ENCODE results near the gene ANO5. TPM values are rescaled to one million over a fixed set of nuclear protein-coding genes. Genes with fewer than 3 reads are reported as not detected.

Gene ANO5
- total RNA-seq, 1 experiment from 2014 or later = 3.7 TPM

- ChIA-PET POLR2A (ENCODE audit: low non-redundant PET) (no interaction called here), CTCF (no interaction called here)
- TF ChIP-seq EZH2 (IDR thresholded peaks at IDR 0.05; ENCODE audit: borderline replicate concordance, low read depth, low read length, poor library complexity, severe bottlenecking) (no peak), CTCF (conservative IDR thresholded peaks at IDR 0.05; ENCODE audit: low read depth, low read length) (no peak)
- Histone ChIP-seq H3K36me3 (ENCODE audit: insufficient read depth, low read length, poor library complexity, severe bottlenecking) (no peaks in the 10 kb centered on the region), H3K27ac (ENCODE audit: low read depth, low read length, poor library complexity, severe bottlenecking) (no peak overlapping the region), H3K27me3 (replicated peaks; ENCODE audit: insufficient read depth, low read depth, low read length, poor library complexity) (no peaks in the 10 kb centered on the region), H3K4me1 (ENCODE audit: insufficient read depth, low read length, poor library complexity, severe bottlenecking) (no peaks in the 10 kb centered on the region), H3K9me3 (ENCODE audit: low read depth, low read length, poor library complexity, severe bottlenecking) (no peaks in the 10 kb centered on the region), H3K4me3 (ENCODE audit: low read depth, low read length, poor library complexity, severe bottlenecking) (no peak overlapping the region)
- no TSS peak for BruUV-seq (replicated peaks)
- no peak for DNase-seq (ENCODE audit: low spot score)
- intact Hi-C loops (cut with micrococcal nuclease; ENCODE audit: unreplicated experiment) = loop anchor here (5.0 kb wide), 2 partner anchors 55 to 540 kb away; no protein-coding TSS in a partner anchor
Measured at GRCh38 chr11:22246992-22247391, 54.1 kb downstream of the ANO5 start.

DNA sequence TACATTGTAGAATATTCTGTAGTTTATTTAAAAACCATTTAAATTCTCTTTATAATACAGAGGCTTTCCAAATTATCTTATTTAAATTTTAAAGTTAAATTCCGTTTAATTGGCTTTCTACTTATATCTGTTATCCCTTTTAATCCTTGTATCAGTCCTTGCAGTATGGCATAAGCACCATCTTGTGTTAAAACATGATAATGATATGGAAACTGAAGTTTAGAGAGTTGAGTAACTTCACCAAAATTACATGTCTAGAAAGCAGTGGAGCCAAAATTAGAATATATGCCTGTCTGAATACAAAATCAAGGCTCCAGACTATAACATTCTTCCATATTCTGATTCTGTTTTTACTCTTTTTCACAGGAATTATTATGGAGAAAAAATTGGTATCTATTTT lies 57.0 kb downstream of the ANO5 start:
- intact Hi-C loops (cut with micrococcal nuclease; ENCODE audit: unreplicated experiment) = loop anchor here (5.0 kb wide), 2 partner anchors 52 to 537 kb away; no protein-coding TSS in a partner anchor
- TF ChIP-seq EZH2 (IDR thresholded peaks at IDR 0.05; ENCODE audit: borderline replicate concordance, low read depth, low read length, poor library complexity, severe bottlenecking) (no peak), CTCF (conservative IDR thresholded peaks at IDR 0.05; ENCODE audit: low read depth, low read length) (no peak)
- H3K9me3 ChIP-seq (ENCODE audit: low read depth, low read length, poor library complexity, severe bottlenecking) = no peaks in the 10 kb centered on the region

GRCh38 chr11:22256876-22257275 lies 64.0 kb downstream of the ANO5 start:
- no TSS peak for BruUV-seq (replicated peaks)
- intact Hi-C loops (cut with micrococcal nuclease; ENCODE audit: unreplicated experiment) = no loop called here
- H3K9me3 ChIP-seq (ENCODE audit: low read depth, low read length, poor library complexity, severe bottlenecking) = no peaks in the 10 kb centered on the region
- H3K36me3 ChIP-seq (ENCODE audit: insufficient read depth, low read length, poor library complexity, severe bottlenecking) = no peaks in the 10 kb centered on the region
- H3K4me1 ChIP-seq (ENCODE audit: insufficient read depth, low read length, poor library complexity, severe bottlenecking) = no peaks in the 10 kb centered on the region
- POLR2A ChIA-PET (ENCODE audit: low non-redundant PET) = no interaction called here
- CTCF ChIA-PET = no interaction called here
- no peak overlapping the region for H3K4me3 ChIP-seq (ENCODE audit: low read depth, low read length, poor library complexity, severe bottlenecking)
- no peaks in the 10 kb centered on the region for H3K27me3 ChIP-seq (replicated peaks; ENCODE audit: insufficient read depth, low read depth, low read length, poor library complexity)
- TF ChIP-seq CTCF (conservative IDR thresholded peaks at IDR 0.05; ENCODE audit: low read depth, low read length) = no peak
- TF ChIP-seq EZH2 (IDR thresholded peaks at IDR 0.05; ENCODE audit: borderline replicate concordance, low read depth, low read length, poor library complexity, severe bottlenecking) = no peak
- no peak for DNase-seq (ENCODE audit: low spot score)
- no peak overlapping the region for H3K27ac ChIP-seq (ENCODE audit: low read depth, low read length, poor library complexity, severe bottlenecking)

More for the DNA sequence above, 57.0 kb downstream of the ANO5 start:
- BruUV-seq (replicated peaks) = no TSS peak
- H3K27me3 ChIP-seq (replicated peaks; ENCODE audit: insufficient read depth, low read depth, low read length, poor library complexity) = no peaks in the 10 kb centered on the region
- H3K4me3 ChIP-seq (ENCODE audit: low read depth, low read length, poor library complexity, severe bottlenecking) = no peak overlapping the region
- CTCF ChIA-PET = no interaction called here
- POLR2A ChIA-PET (ENCODE audit: low non-redundant PET) = no interaction called here
- no peak for DNase-seq (ENCODE audit: low spot score)
- no peaks in the 10 kb centered on the region for H3K4me1 ChIP-seq (ENCODE audit: insufficient read depth, low read length, poor library complexity, severe bottlenecking)
- no peaks in the 10 kb centered on the region for H3K36me3 ChIP-seq (ENCODE audit: insufficient read depth, low read length, poor library complexity, severe bottlenecking)
- no peak overlapping the region for H3K27ac ChIP-seq (ENCODE audit: low read depth, low read length, poor library complexity, severe bottlenecking)

Data from A673 (cell line).